BLaER1 treated with 17β-estradiol and CSF1 and Interleukin-3, amounts not matched to agents 10 nM and 100 nM (cell line): Measurements from ENCODE around the gene FAM200C.

Experiments
- H3K27ac ChIP-seq, 11 experiments: shearing (Covaris generic); formaldehyde crosslinking; 2 replicates each; pipeline ENCODE4 v1.8.1; 2022
- H3K27me3 ChIP-seq, 11 experiments: shearing (Covaris generic); formaldehyde crosslinking; 2 replicates each; pipeline ENCODE4 v1.8.1; 2022
- H3K36me3 ChIP-seq, 11 experiments: shearing (Covaris generic); formaldehyde crosslinking; 2 replicates each; pipeline ENCODE4 v1.8.1; 2022
- H3K4me1 ChIP-seq, 10 experiments: shearing (Covaris generic); formaldehyde crosslinking; 2 replicates each; pipeline ENCODE4 v1.8.1; 2022
- H3K4me2 ChIP-seq, 11 experiments: shearing (Covaris generic); formaldehyde crosslinking; 2 replicates each; pipeline ENCODE4 v1.8.1; 2022
- H3K4me3 ChIP-seq, 10 experiments: shearing (Covaris generic); formaldehyde crosslinking; 2 replicates each; pipeline ENCODE4 v1.8.1; 2022
- H3K9ac ChIP-seq, 11 experiments: shearing (Covaris generic); formaldehyde crosslinking; 2 replicates each; pipeline ENCODE4 v1.8.1; 2022
- H3K9me3 ChIP-seq, 11 experiments: shearing (Covaris generic); formaldehyde crosslinking; replicated peaks in 1 of 11; 2 replicates each; pipeline ENCODE4 v1.8.1; 2022
- H4K20me1 ChIP-seq, 11 experiments: shearing (Covaris generic); formaldehyde crosslinking; 2 replicates each; pipeline ENCODE4 v1.8.1; 2022
- Cebpa-rat ChIP-seq, 11 experiments: shearing (Covaris generic); IDR thresholded peaks; 2 replicates each; pipeline ENCODE4 v1.8.1; 2022

The FAM200C gene

DNA sequence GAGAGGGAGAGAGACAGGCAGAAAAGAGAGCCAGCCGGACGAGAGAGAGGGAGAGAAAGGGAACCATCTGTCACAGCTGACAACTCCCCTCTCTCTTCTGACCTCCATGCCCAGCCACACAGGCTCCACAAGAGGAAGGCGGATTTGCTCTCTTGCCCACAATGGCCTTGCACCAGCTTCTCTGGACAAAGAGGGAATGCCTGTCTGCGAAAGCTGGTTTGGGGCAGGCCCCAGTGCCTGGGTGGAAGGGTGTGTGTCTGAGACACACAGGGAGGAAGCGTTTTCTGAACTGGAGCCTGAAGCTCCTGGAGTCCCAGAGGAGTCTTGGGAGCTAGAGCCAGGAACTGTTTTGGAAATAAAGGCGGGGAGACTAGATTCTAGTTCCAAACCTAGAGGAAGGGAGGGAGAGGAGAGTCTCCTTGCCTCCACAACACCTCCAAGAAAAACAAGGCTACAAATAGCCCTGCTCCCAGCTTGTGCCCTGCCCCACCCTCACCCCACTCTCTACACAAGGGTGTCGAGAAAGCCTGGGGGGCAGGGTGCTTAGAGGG is 41.9 kb downstream of the FAM200C start:
- no peak for TF ChIP-seq Cebpa-rat (IDR thresholded peaks at IDR 0.05)
- Histone ChIP-seq H3K9ac (no peak overlapping the region), H3K4me3 (no peak overlapping the region), H3K4me1 (no peaks in the 10 kb centered on the region), H3K36me3 (no peaks in the 10 kb centered on the region), H3K27ac (no peak overlapping the region), H3K9me3 (no peaks in the 10 kb centered on the region), H3K27me3 (no peaks in the 10 kb centered on the region), H4K20me1 (no peaks in the 10 kb centered on the region), H3K4me2 (no peak overlapping the region; a peak in 1 of 22 replicates)

DNA sequence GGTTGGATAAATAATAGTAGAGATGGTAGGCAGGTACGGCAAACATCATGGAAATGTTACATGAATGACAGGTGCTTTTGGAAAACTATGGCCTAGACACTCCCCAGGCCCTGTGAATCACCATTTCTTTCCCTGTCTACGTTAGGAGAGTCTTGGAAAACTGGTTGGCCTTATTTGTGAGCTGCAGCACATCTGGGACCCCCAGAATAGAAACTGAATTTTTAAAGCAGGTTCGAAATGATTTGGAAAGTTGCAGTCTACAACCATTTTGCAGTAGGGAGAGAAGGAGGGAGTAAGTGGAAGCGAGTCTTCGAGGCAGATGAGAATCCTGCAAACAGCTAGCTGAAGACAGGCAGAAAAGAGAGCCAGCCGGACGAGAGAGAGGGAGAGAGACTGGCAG is 42.5 kb downstream of the FAM200C start:
- Histone ChIP-seq H3K4me3 (no peak overlapping the region), H3K36me3 (no peaks in the 10 kb centered on the region), H4K20me1 (no peaks in the 10 kb centered on the region), H3K4me2 (no peak overlapping the region), H3K9me3 (no peaks in the 10 kb centered on the region), H3K9ac (no peak overlapping the region), H3K27ac (no peak overlapping the region), H3K4me1 (peaks cover 0 to 2% (median 0%) of the 10 kb centered on the region in 10 experiments; a peak in 1 of 20 replicates), H3K27me3 (no peaks in the 10 kb centered on the region)
- TF ChIP-seq Cebpa-rat (IDR thresholded peaks at IDR 0.05), result no peak

DNA sequence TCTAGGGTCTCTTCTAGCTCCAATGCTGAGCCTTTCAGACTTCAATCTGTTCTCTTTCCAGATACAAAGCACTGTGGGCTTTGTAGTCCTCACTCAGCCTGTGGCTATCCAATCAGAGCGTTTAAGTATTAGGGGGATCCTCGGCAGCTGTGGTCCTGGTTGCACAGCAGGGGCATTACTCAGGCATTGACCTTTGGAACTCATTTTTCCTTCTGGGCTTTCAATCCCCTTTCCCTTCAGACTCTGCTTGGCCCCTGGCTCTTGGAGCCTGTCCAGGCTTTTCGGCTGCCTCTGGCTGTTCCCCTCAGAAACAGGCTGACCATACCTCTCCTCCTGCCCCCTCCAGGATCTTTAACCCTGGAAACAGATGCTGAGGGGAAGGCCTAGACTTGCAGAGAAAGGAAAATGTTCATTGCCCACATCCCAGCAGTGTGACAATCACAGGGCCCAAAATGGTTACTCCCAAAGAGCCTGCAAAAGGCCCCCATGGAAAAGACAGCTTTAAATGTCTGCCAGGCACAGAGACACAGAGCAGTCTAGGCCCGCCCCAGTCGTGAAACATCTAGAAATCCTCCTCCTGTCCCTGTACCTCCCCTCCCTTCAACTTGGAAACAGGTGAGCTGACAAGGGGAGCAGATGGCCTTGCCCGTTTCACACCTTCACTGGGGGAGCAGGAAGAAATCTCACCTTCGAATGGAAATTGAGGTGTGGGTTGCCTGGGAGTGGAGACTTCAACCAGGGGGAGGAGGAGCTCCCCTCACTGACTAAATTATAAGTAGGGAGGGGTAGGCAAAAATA is 43.1 kb downstream of the FAM200C start:
- Histone ChIP-seq H3K4me2 (no peak overlapping the region), H3K36me3 (no peaks in the 10 kb centered on the region), H3K27ac (no peak overlapping the region), H4K20me1 (no peaks in the 10 kb centered on the region), H3K4me1 (peaks cover 0 to 7% (median 0%) of the 10 kb centered on the region in 10 experiments; a peak in 2 of 20 replicates), H3K4me3 (no peak overlapping the region), H3K9me3 (no peaks in the 10 kb centered on the region), H3K9ac (no peak overlapping the region), H3K27me3 (no peaks in the 10 kb centered on the region)
- TF ChIP-seq Cebpa-rat (IDR thresholded peaks at IDR 0.05), result no peak

DNA sequence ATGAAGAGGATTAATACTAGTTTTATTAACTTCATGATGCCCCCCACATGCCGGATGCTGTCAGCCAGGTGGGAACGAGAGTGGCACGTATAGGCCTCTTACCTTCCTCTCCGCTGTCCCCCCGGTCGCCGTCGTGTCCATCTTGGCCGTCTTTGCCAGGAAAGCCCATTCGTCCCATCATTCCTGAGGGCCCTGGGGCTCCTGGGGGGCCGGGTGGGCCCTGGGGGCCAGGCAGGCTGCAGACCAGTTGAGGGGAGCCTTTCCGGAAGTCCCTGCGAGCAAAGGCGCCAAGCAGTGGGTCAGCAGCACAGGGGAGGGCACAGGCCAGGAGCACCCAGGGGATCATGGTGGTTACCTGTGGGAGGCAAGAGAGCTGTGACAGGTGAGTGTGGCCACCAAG is 45.2 kb downstream of the FAM200C start:
- Histone ChIP-seq H3K27me3 (no peaks in the 10 kb centered on the region), H4K20me1 (no peaks in the 10 kb centered on the region), H3K4me3 (no peak overlapping the region), H3K9me3 (no peaks in the 10 kb centered on the region), H3K4me1 (peaks cover 0 to 7% (median 0%) of the 10 kb centered on the region in 10 experiments; a peak in 2 of 20 replicates), H3K9ac (no peak overlapping the region), H3K4me2 (no peak overlapping the region), H3K27ac (no peak overlapping the region), H3K36me3 (no peaks in the 10 kb centered on the region)
- TF ChIP-seq Cebpa-rat (IDR thresholded peaks at IDR 0.05), result no peak

GRCh38 chr5:160353379-160353778 is 46.5 kb downstream of the FAM200C start:
- no peak for TF ChIP-seq Cebpa-rat (IDR thresholded peaks at IDR 0.05)

GRCh38 chr5:160352308-160352707 is 47.5 kb downstream of the FAM200C start:
- Histone ChIP-seq H3K27me3 (no peaks in the 10 kb centered on the region), H3K36me3 (no peaks in the 10 kb centered on the region)

More at GRCh38 chr5:160353379-160353778, 46.5 kb downstream of the FAM200C start:
- H3K9ac ChIP-seq, result no peak overlapping the region
- H3K9me3 ChIP-seq, result no peaks in the 10 kb centered on the region
- peaks cover 0 to 7% (median 0%) of the 10 kb centered on the region in 10 experiments; a peak in 2 of 20 replicates for H3K4me1 ChIP-seq
- H3K27me3 ChIP-seq, result no peaks in the 10 kb centered on the region
- H3K4me2 ChIP-seq, result no peak overlapping the region
- no peak overlapping the region for H3K27ac ChIP-seq
- no peaks in the 10 kb centered on the region for H3K36me3 ChIP-seq
- H4K20me1 ChIP-seq, result no peaks in the 10 kb centered on the region
- H3K4me3 ChIP-seq, result no peak overlapping the region

GRCh38 chr5:160349935-160350303 is 49.9 kb downstream of the FAM200C start:
- Histone ChIP-seq H3K4me3 (no peak overlapping the region), H3K9me3 (no peaks in the 10 kb centered on the region), H4K20me1 (no peaks in the 10 kb centered on the region), H3K27me3 (no peaks in the 10 kb centered on the region), H3K36me3 (no peaks in the 10 kb centered on the region), H3K4me2 (no peak overlapping the region), H3K4me1 (peaks cover 0 to 10% (median 3%) of the 10 kb centered on the region in 10 experiments; a peak in 7 of 20 replicates), H3K27ac (no peak overlapping the region), H3K9ac (no peak overlapping the region)
- no peak for TF ChIP-seq Cebpa-rat (IDR thresholded peaks at IDR 0.05)

More at GRCh38 chr5:160352308-160352707, 47.5 kb downstream of the FAM200C start:
- H4K20me1 ChIP-seq, result no peaks in the 10 kb centered on the region
- H3K4me2 ChIP-seq, result peak overlapping the region in 1 of 11 experiments; percentile 7; a peak in 1 of 22 replicates
- peaks cover 0 to 7% (median 0%) of the 10 kb centered on the region in 10 experiments; a peak in 2 of 20 replicates for H3K4me1 ChIP-seq
- no peaks in the 10 kb centered on the region for H3K9me3 ChIP-seq
- H3K4me3 ChIP-seq, result no peak overlapping the region
- H3K9ac ChIP-seq, result no peak overlapping the region
- TF ChIP-seq Cebpa-rat (IDR thresholded peaks at IDR 0.05), result no peak
- H3K27ac ChIP-seq, result no peak overlapping the region

DNA sequence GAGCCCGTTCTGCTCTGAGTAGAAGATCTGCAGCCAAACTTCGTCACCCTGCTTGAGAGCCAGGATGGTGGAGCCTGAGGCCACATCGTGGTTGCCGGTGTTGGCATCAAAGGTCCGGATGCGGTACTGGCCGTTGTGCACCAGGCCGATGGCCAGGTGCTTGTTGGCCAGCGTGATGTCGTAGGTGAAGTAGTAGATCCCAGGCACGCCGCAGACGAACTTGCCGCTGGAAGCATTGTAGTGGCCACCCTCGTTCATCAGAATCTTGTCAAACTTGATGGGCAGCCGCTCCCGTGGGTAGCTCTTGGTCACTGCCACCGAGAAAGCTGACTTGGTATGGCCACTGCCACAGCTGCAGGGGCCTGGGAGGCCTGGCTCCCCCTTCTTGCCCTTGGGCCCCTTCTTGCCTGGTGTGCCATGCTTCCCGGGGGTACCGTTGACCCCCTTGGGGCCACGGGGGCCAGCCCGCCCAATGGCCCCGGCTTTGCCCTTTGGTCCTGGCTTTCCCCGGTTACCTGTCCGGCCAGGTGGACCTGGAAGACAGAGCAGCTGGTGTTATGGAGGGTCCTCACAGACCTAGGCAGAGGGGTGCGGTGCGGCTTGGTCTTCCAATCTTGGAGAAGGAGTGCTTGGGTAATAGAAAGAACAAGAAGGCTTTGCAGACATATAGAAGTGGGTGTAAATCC is 50.5 kb downstream of the FAM200C start:
- Histone ChIP-seq H3K27ac (no peak overlapping the region), H3K4me3 (no peak overlapping the region), H3K36me3 (no peaks in the 10 kb centered on the region), H3K4me1 (peaks cover 0 to 11% (median 5%) of the 10 kb centered on the region in 10 experiments; a peak in 7 of 20 replicates), H3K9ac (no peak overlapping the region), H3K9me3 (no peaks in the 10 kb centered on the region), H4K20me1 (no peaks in the 10 kb centered on the region), H3K27me3 (no peaks in the 10 kb centered on the region), H3K4me2 (no peak overlapping the region)
- no peak for TF ChIP-seq Cebpa-rat (IDR thresholded peaks at IDR 0.05)

DNA sequence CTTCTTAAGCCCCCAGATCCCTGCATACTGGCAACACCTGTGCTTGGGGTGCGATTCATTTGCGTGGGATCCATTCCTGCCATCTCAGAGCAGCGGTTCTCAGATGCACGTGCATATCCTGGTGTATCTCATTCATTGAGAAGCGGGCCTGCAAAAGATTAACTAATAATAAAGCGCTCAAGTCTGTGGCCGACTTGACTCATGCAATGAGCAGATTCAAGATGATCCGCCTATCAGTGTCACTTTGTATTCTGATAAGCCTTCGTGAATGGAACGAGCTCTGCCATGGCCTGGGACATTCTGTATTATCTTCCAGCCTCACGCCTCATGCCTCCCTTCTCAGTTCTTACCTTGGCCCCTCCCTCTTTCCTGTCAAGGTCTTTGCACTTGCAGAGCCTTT is 51.8 kb downstream of the FAM200C start:
- Histone ChIP-seq H3K27ac (no peak overlapping the region), H4K20me1 (no peaks in the 10 kb centered on the region)
- no peak for TF ChIP-seq Cebpa-rat (IDR thresholded peaks at IDR 0.05)

More for the DNA sequence above, 51.8 kb downstream of the FAM200C start:
- Histone ChIP-seq H3K4me3 (no peak overlapping the region), H3K36me3 (no peaks in the 10 kb centered on the region), H3K9me3 (no peaks in the 10 kb centered on the region), H3K9ac (no peak overlapping the region), H3K4me2 (no peak overlapping the region), H3K4me1 (peaks cover 0 to 17% (median 5%) of the 10 kb centered on the region in 10 experiments; a peak in 9 of 20 replicates), H3K27me3 (no peaks in the 10 kb centered on the region)
